Muscle layer of colon (tissue), 2 donors: ENCODE data around the gene JMJD1C.
"Not testable (repeated sequence)": the region's sequence is repeated elsewhere in the genome, so short reads cannot be mapped to it uniquely, and the experiment has no call there.

Experiments
- H3K27ac ChIP-seq: one replicate; pipeline ENCODE4 v1.7.0; 2013; ENCODE audit warnings: low read depth, mild to moderate bottlenecking, low read length, moderate library complexity
- H3K27me3 ChIP-seq, 2 donors: one replicate each; pipeline ENCODE4 v1.7.0; 2013; ENCODE audit warnings: low read length in 2 of 2, mild to moderate bottlenecking in 2 of 2; ENCODE audit not compliant: insufficient read depth in 2 of 2, control insufficient read depth in 1 of 2
- H3K36me3 ChIP-seq: one replicate; pipeline ENCODE4 v1.7.0; 2013; ENCODE audit warnings: mild to moderate bottlenecking, low read length; ENCODE audit not compliant: insufficient read depth
- H3K4me1 ChIP-seq: one replicate; pipeline ENCODE4 v1.7.0; 2013; ENCODE audit warnings: mild to moderate bottlenecking, low read length; ENCODE audit not compliant: insufficient read depth
- H3K4me3 ChIP-seq, 2 donors: one replicate each; pipeline ENCODE4 v1.7.0; 2013; ENCODE audit warnings: low read length in 2 of 2, low read depth in 1 of 2, mild to moderate bottlenecking in 1 of 2, moderate library complexity in 1 of 2
- H3K9ac ChIP-seq: one replicate; pipeline ENCODE4 v1.7.0; 2013; ENCODE audit warnings: low read length
- H3K9me3 ChIP-seq: one replicate; pipeline ENCODE4 v1.7.0; 2013; ENCODE audit warnings: mild to moderate bottlenecking, low read length
- donor health status: abdominal sarcoma.
- donor health status: Adenocarcinoma of cecum.

Gene JMJD1C, protein sequence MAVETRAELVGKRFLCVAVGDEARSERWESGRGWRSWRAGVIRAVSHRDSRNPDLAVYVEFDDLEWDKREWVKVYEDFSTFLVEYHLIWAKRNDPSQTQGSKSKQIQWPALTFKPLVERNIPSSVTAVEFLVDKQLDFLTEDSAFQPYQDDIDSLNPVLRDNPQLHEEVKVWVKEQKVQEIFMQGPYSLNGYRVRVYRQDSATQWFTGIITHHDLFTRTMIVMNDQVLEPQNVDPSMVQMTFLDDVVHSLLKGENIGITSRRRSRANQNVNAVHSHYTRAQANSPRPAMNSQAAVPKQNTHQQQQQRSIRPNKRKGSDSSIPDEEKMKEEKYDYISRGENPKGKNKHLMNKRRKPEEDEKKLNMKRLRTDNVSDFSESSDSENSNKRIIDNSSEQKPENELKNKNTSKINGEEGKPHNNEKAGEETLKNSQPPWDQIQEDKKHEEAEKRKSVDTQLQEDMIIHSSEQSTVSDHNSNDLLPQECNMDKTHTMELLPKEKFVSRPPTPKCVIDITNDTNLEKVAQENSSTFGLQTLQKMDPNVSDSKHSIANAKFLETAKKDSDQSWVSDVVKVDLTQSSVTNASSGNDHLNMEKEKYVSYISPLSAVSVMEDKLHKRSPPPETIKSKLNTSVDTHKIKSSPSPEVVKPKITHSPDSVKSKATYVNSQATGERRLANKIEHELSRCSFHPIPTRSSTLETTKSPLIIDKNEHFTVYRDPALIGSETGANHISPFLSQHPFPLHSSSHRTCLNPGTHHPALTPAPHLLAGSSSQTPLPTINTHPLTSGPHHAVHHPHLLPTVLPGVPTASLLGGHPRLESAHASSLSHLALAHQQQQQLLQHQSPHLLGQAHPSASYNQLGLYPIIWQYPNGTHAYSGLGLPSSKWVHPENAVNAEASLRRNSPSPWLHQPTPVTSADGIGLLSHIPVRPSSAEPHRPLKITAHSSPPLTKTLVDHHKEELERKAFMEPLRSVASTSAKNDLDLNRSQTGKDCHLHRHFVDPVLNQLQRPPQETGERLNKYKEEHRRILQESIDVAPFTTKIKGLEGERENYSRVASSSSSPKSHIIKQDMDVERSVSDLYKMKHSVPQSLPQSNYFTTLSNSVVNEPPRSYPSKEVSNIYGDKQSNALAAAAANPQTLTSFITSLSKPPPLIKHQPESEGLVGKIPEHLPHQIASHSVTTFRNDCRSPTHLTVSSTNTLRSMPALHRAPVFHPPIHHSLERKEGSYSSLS (N-terminal part only)

GRCh38 chr10:63465293-63466143 lies at the start of gene JMJD1C:
JMJD1C (minus strand) TSS chr10:63465977; CDS start chr10:63465662, 315 bp downstream.
- peak within 1 kb of the TSS; percentile 89 for H3K27ac ChIP-seq
- H3K9me3 ChIP-seq: no peaks in the 10 kb centered on the region
- no peaks in the 10 kb centered on the region for H3K36me3 ChIP-seq
- H3K4me3 ChIP-seq: peak within 1 kb of the TSS; percentile 73 to 94
- H3K9ac ChIP-seq: peak within 1 kb of the TSS; percentile 51
- H3K4me1 ChIP-seq: peaks cover 14% of the 10 kb centered on the region
- no peaks in the 10 kb centered on the region for H3K27me3 ChIP-seq

GRCh38 chr10:63515002-63515763 lies 49.4 kb upstream of the JMJD1C start:
- Histone ChIP-seq H3K36me3 (no peaks in the 10 kb centered on the region), H3K9me3 (no peaks in the 10 kb centered on the region), H3K27ac (peak overlapping the region; percentile 24), H3K9ac (peak overlapping the region; percentile 30), H3K27me3 (no peaks in the 10 kb centered on the region), H3K4me1 (peaks cover 16% of the 10 kb centered on the region), H3K4me3 (peak overlapping the region in 1 of 2 donors; percentile 22)

GRCh38 chr10:63506554-63506953 lies 40.8 kb upstream of the JMJD1C start:
- Histone ChIP-seq H3K9ac (no peak overlapping the region), H3K4me1 (peaks cover 18% of the 10 kb centered on the region), H3K9me3 (no peaks in the 10 kb centered on the region), H3K4me3 (no peak overlapping the region), H3K36me3 (no peaks in the 10 kb centered on the region), H3K27ac (no peak overlapping the region), H3K27me3 (no peaks in the 10 kb centered on the region)

- Histone ChIP-seq H3K27me3 (no peaks in the 10 kb centered on the region), H3K9ac (no peak overlapping the region), H3K27ac (no peak overlapping the region)
Measured at GRCh38 chr10:63505562-63505961, 39.8 kb upstream of the JMJD1C start.

DNA sequence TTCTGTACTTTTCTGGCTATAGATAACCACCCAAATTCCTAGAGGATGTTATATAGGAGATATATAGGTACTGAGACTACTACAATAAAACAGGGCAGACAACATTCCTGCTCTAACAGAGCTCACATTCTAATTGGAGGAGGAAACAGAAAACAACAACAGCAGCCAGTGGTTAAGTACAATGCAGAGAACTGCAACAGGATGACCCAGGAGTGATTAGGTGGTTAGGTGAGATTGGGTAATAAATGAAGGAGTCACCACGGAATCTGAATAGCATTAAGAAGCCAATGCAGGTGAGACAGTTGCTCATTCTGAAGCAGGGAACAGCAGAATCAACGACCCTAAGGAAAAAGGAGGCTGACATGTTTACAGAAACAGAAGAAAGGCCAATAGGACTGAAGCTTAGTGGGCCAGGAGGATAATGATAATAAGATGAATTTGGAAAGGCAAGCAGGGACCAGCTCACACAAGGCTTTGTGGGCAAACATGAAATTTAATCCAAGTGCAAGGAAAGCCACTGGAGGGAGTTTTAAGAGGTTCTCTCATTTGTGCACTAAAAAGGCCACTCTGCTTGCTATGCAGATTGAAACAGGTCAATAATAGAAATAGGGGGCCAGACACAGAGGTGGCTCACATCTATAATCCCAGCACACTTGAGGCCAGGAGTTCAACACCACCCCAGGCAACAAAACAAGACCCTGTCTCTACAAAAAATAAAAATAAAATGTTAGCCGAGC lies 38.5 kb upstream of the JMJD1C start:
- Histone ChIP-seq H3K27me3 (no peaks in the 10 kb centered on the region), H3K36me3 (no peaks in the 10 kb centered on the region), H3K27ac (no peak overlapping the region), H3K9me3 (no peaks in the 10 kb centered on the region), H3K4me3 (no peak overlapping the region), H3K4me1 (peaks cover 18% of the 10 kb centered on the region), H3K9ac (no peak overlapping the region)

More at GRCh38 chr10:63505562-63505961, 39.8 kb upstream of the JMJD1C start:
- no peaks in the 10 kb centered on the region for H3K9me3 ChIP-seq
- peaks cover 18% of the 10 kb centered on the region for H3K4me1 ChIP-seq
- H3K36me3 ChIP-seq: no peaks in the 10 kb centered on the region
- H3K4me3 ChIP-seq: no peak overlapping the region

DNA sequence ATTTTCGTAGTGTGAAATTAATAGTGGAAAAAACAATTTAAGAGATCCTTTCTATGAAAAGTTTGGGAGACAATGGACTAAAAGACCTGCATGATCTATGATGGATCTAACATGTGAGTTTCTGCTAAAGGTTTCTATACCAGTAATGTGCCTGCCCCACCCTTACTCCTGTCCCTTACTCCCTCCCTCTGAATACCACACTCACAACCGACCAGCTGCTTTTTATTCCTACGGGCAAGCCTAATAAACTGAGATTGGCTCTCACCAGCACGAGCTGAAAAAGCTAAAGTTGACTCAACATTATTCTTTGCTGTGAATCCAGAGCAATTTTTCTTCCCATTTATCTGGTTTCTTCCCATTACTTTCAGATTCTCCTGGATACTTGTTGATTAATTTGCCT lies 37.6 kb upstream of the JMJD1C start:
- Histone ChIP-seq H3K27me3 (no peaks in the 10 kb centered on the region), H3K4me1 (peaks cover 18% of the 10 kb centered on the region), H3K9me3 (no peaks in the 10 kb centered on the region), H3K36me3 (no peaks in the 10 kb centered on the region), H3K27ac (no peak overlapping the region), H3K4me3 (no peak overlapping the region), H3K9ac (no peak overlapping the region)

DNA sequence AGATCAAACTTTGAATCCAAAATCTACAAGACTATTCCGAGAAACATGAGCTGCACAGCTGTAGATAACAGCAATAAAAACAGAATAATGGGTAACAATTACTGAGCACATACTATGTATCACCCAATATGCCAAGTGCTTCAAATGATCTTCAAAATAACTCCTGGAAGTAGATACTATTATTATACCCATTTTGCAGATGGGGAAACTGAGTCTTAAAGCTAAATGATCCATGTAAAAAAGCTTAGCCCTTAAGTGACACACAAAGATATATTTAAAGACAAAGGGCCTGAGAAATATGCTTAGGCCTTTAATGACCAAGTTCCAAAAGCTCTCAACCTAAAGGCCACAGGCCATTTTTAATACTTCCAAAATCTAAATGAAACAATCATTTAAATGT lies 37.1 kb upstream of the JMJD1C start:
- H3K4me3 ChIP-seq: no peak overlapping the region
- H3K9ac ChIP-seq: no peak overlapping the region
- no peaks in the 10 kb centered on the region for H3K9me3 ChIP-seq
- no peaks in the 10 kb centered on the region for H3K27me3 ChIP-seq
- no peaks in the 10 kb centered on the region for H3K36me3 ChIP-seq
- H3K27ac ChIP-seq: no peak overlapping the region
- peaks cover 22% of the 10 kb centered on the region for H3K4me1 ChIP-seq

- Histone ChIP-seq H3K9ac (no peak overlapping the region), H3K27me3 (no peaks in the 10 kb centered on the region), H3K4me1 (peaks cover 25% of the 10 kb centered on the region), H3K27ac (no peak overlapping the region), H3K36me3 (no peaks in the 10 kb centered on the region), H3K9me3 (no peaks in the 10 kb centered on the region), H3K4me3 (no peak overlapping the region)
Measured at GRCh38 chr10:63501954-63502353, 36.2 kb upstream of the JMJD1C start.

DNA sequence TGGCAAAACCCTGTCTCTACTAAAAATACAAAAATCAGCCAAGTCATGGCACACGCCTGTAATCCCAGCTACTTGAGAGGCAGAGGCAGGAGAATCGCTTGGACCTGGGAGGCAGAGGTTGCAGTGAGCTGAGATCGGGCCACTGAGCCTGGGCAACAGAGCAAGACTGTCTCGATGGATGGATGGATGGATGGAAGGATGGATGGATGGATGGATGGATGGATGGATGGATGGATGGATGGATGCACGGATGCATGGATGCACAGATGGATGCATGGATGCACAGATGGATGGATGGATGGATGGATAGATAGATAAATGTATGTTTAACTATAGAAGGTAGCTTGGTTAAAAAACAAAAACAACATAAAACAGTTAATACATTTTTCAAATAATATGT lies 34.8 kb upstream of the JMJD1C start:
- H3K27ac ChIP-seq, H3K4me3 ChIP-seq, H3K9me3 ChIP-seq, H3K27me3 ChIP-seq, H3K9ac ChIP-seq, H3K36me3 ChIP-seq: not testable (repeated sequence)
- peaks cover 12% of the 10 kb centered on the region for H3K4me1 ChIP-seq
